IPS-NIHi11 (cell line): ENCODE measurements around the gene ARHGAP1.
A peak's percentile ranks its signal among the peaks of the same experiment; 100 is the strongest.

Experiments used
- DNase-seq: peaks from one replicate; pipeline ENCODE4 v3.0.0; 2012; ENCODE audit warnings: mixed read lengths, low spot score

Gene ARHGAP1

GRCh38 chr11:46700241-46701077 is at the start of gene ARHGAP1, which contains the start of gene ZNF408:
Gene ARHGAP1 (minus strand): TSS chr11:46700619. CDS start chr11:46696107, 4,512 bp downstream.
Gene ZNF408 (plus strand): TSS chr11:46701031. CDS start chr11:46701048, 17 bp downstream.
- DNase-seq = peak; percentile 97

- no peak for DNase-seq
Observed at GRCh38 chr11:46747150-46747549, 46.7 kb upstream of the ARHGAP1 start.

- DNase-seq = no peak
Observed at GRCh38 chr11:46745995-46746394, 45.6 kb upstream of the ARHGAP1 start.

- no peak for DNase-seq
Observed at GRCh38 chr11:46745328-46745727, 44.9 kb upstream of the ARHGAP1 start.

- no peak for DNase-seq
Observed at GRCh38 chr11:46743693-46744339, 43.4 kb upstream of the ARHGAP1 start.

- DNase-seq = no peak
Observed at GRCh38 chr11:46743043-46743442, 42.6 kb upstream of the ARHGAP1 start.

- DNase-seq = no peak
Observed at GRCh38 chr11:46741600-46742484, 41.4 kb upstream of the ARHGAP1 start.

- peak; percentile 25 for DNase-seq
Observed at GRCh38 chr11:46738887-46739286, 38.5 kb upstream of the ARHGAP1 start.

GRCh38 chr11:46737699-46738098 is 37.3 kb upstream of the ARHGAP1 start:
- DNase-seq = no peak

- no peak for DNase-seq
Observed at GRCh38 chr11:46736615-46737014, 36.2 kb upstream of the ARHGAP1 start.

GRCh38 chr11:46736146-46736545 is 35.7 kb upstream of the ARHGAP1 start:
- DNase-seq = no peak

GRCh38 chr11:46733234-46733633 is 32.8 kb upstream of the ARHGAP1 start:
- no peak for DNase-seq

GRCh38 chr11:46731545-46731944 is 31.1 kb upstream of the ARHGAP1 start:
- no peak for DNase-seq

GRCh38 chr11:46729110-46730027 is 28.9 kb upstream of the ARHGAP1 start:
- no peak for DNase-seq

GRCh38 chr11:46728659-46729040 is 28.2 kb upstream of the ARHGAP1 start:
- DNase-seq = no peak

- DNase-seq = no peak
Observed at GRCh38 chr11:46727952-46728658, 27.7 kb upstream of the ARHGAP1 start.

GRCh38 chr11:46726206-46726862 is 25.9 kb upstream of the ARHGAP1 start:
- no peak for DNase-seq

- no peak for DNase-seq
Observed at GRCh38 chr11:46725338-46726205, 25.2 kb upstream of the ARHGAP1 start.

GRCh38 chr11:46724088-46724487 is 23.7 kb upstream of the ARHGAP1 start:
- no peak for DNase-seq
